G401.6 (cell line): ENCODE results near the gene ENTREP1.
"Not testable (repeated sequence)": the region's sequence is repeated elsewhere in the genome, so short reads cannot be mapped to it uniquely, and the experiment has no call there.

ENCODE experiments used
- FAIRE-seq: peaks from 2 replicates; lab custom pipeline; 2012; peaks lifted over from hg19 to GRCh38; lab: Jason Lieb, UNC

The ENTREP1 gene

GRCh38 chr9:69371001-69371400 is 46.0 kb downstream of the ENTREP1 start:
- FAIRE-seq: no peak

- no peak for FAIRE-seq
Measured at GRCh38 chr9:69376651-69377050, 51.6 kb downstream of the ENTREP1 start.

GRCh38 chr9:69377291-69377690 is 52.3 kb downstream of the ENTREP1 start:
- no peak for FAIRE-seq

GRCh38 chr9:69377981-69378380 is 53.0 kb downstream of the ENTREP1 start:
- FAIRE-seq: no peak

GRCh38 chr9:69379270-69379982 is 54.4 kb downstream of the ENTREP1 start:
- no peak for FAIRE-seq

GRCh38 chr9:69380301-69380700 is 55.3 kb downstream of the ENTREP1 start:
- FAIRE-seq: no peak

- FAIRE-seq: no peak
Measured at GRCh38 chr9:69380811-69381210, 55.8 kb downstream of the ENTREP1 start.

GRCh38 chr9:69382135-69382534 is 57.1 kb downstream of the ENTREP1 start:
- no peak for FAIRE-seq

- FAIRE-seq: no peak
Measured at GRCh38 chr9:69385581-69386033, 60.6 kb downstream of the ENTREP1 start.

GRCh38 chr9:69386651-69387050 is 61.6 kb downstream of the ENTREP1 start:
- no peak for FAIRE-seq

- FAIRE-seq: no peak
Measured at GRCh38 chr9:69388596-69388995, 63.6 kb downstream of the ENTREP1 start.

GRCh38 chr9:69389437-69389995 is 64.5 kb downstream of the ENTREP1 start:
- no peak for FAIRE-seq

- no peak for FAIRE-seq
Measured at GRCh38 chr9:69391487-69391886, 66.5 kb downstream of the ENTREP1 start.

- no peak for FAIRE-seq
Measured at GRCh38 chr9:69391946-69392345, 66.9 kb downstream of the ENTREP1 start.

- no peak for FAIRE-seq
Measured at GRCh38 chr9:69392826-69393225, 67.8 kb downstream of the ENTREP1 start.

- FAIRE-seq: no peak
Measured at GRCh38 chr9:69393425-69393824, 68.4 kb downstream of the ENTREP1 start.

GRCh38 chr9:69395718-69396117 is 70.7 kb downstream of the ENTREP1 start:
- no peak for FAIRE-seq

GRCh38 chr9:69396759-69397158 is 71.7 kb downstream of the ENTREP1 start:
- FAIRE-seq: no peak

- FAIRE-seq: no peak
Measured at GRCh38 chr9:69397384-69398214, 72.6 kb downstream of the ENTREP1 start.

- no peak for FAIRE-seq
Measured at GRCh38 chr9:69400470-69400869, 75.5 kb downstream of the ENTREP1 start.

GRCh38 chr9:69409936-69410335 is 84.9 kb downstream of the ENTREP1 start:
- not testable (repeated sequence) for FAIRE-seq

GRCh38 chr9:69411246-69411645 is 86.2 kb downstream of the ENTREP1 start:
- no peak for FAIRE-seq
